HG03135 (cell line): Measurements from ENCODE around the gene LRRC40.

Experiments used
- ATAC-seq: cut with Tn5 transposase; IDR thresholded peaks from one replicate; pipeline ENCODE4 v1.9.1; 2021; ENCODE audit warnings: mild to moderate bottlenecking, moderate library complexity; ENCODE audit not compliant: unreplicated experiment

The LRRC40 gene

DNA sequence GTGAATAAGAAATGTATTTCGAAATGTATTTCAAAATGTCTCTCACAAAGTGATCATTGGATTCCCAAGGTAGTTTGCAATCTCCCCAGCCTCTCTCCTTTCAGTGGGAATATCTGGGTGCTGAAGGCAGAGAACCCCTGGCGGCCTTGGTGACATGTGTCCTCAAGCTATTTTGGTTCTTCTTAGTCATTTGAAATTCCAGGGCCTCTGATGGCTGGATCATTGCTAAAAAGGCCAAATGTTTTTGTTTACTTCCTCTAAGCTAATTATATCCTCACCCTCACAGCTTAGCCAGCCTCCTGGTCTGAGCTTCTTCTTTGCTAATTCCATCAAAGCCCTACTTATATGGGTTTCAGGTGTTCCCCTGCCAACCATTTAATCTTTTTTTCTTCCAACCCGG lies 71.2 kb downstream of the LRRC40 start:
- no peak for ATAC-seq

- no peak for ATAC-seq
Measured at GRCh38 chr1:70117046-70117445, 88.3 kb downstream of the LRRC40 start.

GRCh38 chr1:70115315-70115714 lies 90.1 kb downstream of the LRRC40 start:
- no peak for ATAC-seq

GRCh38 chr1:70112838-70113237 lies 92.5 kb downstream of the LRRC40 start:
- ATAC-seq: no peak

DNA sequence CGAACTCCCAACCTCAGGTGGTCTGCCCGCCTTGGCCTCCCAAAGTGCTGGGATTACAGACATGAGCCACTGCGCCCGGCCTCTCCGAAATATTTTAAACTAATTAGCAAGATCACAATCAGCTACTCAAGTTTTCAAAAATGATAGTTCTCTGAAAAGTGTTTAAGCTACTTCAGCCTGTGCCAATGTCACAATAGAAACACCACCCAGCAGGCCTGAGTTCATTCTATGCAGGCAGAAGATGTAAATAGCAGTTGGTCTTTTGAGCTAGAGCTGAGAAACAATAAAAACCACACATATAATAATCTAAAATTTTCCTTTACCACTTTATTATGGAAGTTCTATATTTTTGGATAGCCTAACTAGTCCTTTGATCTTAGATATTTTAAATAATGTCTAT lies 96.1 kb downstream of the LRRC40 start:
- no peak for ATAC-seq

DNA sequence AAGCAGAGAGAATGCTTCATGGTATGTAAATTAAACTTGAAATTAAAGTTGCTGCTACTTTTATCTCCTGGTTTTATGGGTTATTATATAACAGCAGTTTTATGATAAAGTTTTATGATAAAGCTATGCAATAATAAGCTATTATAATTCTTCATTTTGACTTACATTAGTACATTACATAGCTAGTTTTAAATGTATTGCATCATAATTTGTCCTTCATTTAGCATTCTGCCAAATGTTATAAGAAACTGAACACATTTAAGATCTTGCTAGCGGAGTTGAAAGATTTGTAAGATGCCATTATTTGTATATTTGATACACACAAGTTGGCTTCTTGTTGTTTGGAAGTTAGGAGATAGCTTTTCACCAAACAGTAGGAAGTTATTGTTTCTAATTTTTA lies 101.6 kb downstream of the LRRC40 start:
- no peak for ATAC-seq

DNA sequence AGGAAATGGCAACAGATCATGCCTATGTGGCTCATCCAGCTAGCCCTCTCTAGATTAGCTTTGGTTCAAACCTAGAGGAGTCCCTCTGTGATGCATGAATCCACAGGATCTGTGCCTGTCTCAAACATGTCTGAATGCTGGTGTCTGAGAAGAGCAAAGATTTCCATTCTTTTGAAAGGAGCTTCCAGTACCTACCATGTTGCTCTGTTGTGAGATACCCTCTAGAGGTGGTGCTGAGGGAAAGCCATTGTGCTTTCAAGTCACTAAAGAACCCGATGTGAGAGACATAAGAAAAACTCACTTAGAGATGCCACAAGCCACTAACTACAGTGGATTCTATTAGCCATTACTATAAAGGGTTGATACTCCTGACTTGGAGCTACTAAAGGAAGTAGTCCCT lies 103.6 kb downstream of the LRRC40 start:
- no peak for ATAC-seq

DNA sequence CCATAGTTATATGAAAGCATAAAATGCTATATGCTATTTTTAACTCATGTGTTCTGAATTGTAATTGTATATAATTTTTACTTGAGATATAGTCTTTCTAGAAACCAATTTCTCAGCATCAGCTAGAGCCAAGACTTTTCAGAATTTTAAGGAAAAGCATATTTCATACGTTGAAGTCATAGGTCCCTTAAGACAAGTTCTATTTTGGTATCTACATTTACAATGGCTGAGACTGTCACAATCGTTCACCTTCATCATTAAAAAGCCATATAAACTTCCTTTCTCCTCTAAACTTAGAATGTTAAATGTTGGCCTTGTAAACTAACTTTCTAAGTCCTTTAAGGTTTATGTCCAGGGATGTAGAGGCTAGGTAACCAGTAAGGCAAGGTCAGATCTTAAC lies 104.1 kb downstream of the LRRC40 start:
- no peak for ATAC-seq
